Renal cortex interstitium (tissue), 11 donors: ENCODE measurements around the gene LDB3. TPM values are rescaled to one million over a fixed set of nuclear protein-coding genes. Genes with fewer than 3 reads are reported as not detected.

Experiments
- DNase-seq, 11 donors: peaks; one replicate each; pipeline ENCODE4 v3.0.0-alpha.2; 2013; ENCODE audit warnings: low read depth in 9 of 11, low spot score in 4 of 11; ENCODE audit errors: extremely low read depth in 1 of 11
- polyA plus RNA-seq, 3 donors: library from polyadenylated mRNA; unstranded; fragments of 120-200 nt; gene quantifications; one replicate each; pipeline ENCODE4 v1.2.1, GENCODE V29; 2013; ENCODE audit not compliant: insufficient read length in 3 of 3

The LDB3 gene
- polyA plus RNA-seq, 3 donors, result 1.2 to 1.9 (median 1.5) TPM

- no peak for DNase-seq
Observed at GRCh38 chr10:86768412-86769062, 100.2 kb downstream of the LDB3 start.

- DNase-seq, result no peak
Observed at GRCh38 chr10:86769991-86770390, 101.7 kb downstream of the LDB3 start.

DNA sequence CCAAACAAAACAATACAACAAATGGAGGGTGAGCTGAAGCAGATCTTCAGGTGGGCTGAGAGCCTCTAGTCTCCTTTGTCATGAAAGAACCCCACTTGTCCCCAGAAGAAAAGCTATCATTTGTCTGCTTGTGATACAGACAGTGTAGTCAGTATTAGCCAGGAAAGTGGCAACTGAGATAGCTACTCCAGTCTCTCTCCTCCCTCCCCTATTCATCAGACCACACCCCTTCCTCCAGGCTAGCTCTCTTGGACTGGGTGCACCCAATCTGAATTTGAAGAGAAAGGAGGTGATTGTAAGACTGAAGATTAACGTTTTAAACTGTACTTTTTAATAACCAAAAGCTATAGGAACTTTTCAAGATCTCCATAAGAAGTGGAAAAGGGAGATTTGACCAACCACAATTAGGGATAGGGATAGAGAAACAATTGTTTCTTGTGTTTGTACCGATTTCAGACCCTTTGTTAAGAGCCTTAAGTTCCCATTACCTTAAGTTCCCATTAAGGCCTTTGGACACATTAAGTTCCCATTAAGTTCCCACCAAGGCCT lies 102.2 kb downstream of the LDB3 start:
- no peak for DNase-seq

GRCh38 chr10:86773498-86773897 lies 105.2 kb downstream of the LDB3 start:
- peak in 4 of 11 donors; percentile 49 to 65 (median 58) for DNase-seq

- DNase-seq, result no peak
Observed at GRCh38 chr10:86775056-86775869, 107.0 kb downstream of the LDB3 start.

DNA sequence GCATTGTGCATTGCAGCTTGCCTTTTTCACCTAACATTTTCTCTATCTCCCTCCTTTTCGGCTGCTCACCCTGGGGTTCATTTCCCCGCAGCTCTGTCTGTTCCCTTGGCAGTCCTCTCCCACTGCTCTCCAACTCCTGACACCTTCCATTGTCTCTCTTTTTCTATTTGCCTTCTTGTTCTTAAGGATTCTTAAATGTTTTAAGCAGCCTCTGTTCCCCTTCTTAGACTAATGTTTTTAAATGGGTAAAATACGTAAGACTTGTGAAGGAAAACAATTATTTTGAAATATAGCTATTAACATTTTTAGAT lies 107.5 kb downstream of the LDB3 start:
- DNase-seq, result no peak

DNA sequence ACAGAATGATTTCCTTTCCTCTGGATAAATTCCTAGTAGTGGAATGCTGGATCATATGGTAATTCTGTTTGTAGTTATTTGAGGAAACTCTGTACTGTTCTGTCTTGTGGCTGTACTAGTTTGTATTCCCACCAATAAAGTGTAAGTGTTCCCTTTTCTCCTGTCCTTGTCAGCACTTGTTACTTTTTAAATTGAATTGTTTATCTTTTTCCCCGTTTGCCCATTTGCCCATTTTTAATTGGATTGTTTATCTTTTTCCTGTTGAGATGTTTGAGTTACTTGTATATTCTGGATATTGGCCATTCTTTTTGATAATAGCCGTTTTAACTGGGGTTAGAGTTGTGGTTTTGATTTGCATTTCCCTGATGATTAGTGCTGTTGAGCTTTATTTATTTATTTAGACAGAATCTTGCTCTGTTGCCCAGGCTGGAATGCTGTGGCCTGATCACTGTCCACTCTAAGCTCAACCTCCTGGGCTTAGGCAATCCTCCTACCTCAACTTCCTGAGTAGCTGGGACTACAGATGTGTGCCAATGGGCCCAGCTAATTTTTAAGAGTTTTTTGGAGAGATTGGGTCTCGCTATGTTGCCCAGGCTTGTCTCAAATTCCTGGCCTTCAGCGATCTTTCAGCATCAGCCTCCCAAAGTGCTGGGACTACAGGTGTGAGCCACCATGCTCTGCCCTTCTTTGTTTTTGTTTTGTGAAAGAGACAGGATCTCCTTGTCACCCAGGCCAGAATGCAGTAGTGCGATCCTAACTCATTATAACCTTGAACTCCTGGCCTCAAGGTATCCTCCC lies 111.1 kb downstream of the LDB3 start:
- DNase-seq, result no peak

GRCh38 chr10:86782701-86783418 lies 114.5 kb downstream of the LDB3 start:
- DNase-seq, result no peak

GRCh38 chr10:86785037-86785436 lies 116.7 kb downstream of the LDB3 start:
- no peak for DNase-seq

Other genes starting within 250 kb of the LDB3 start
- gene WAPL, start 146.7 kb upstream of the LDB3 start, polyA plus RNA-seq, result 10 to 100 TPM; 43.7 to 57.5 (median 46.4) TPM
- gene OPN4, start 14.0 kb upstream of the LDB3 start, polyA plus RNA-seq, result not detected
- 10 to 100 TPM; 60.8 to 78.6 (median 70.7) TPM for gene BMPR1A, start 88.1 kb downstream of the LDB3 start, polyA plus RNA-seq